GM12878 (cell line): ENCODE measurements around the gene AP1M1. TPM values are rescaled to one million over a fixed set of nuclear protein-coding genes. Genes with fewer than 3 reads are reported as not detected.

Experiments
- ATAC-seq: fragments of 200-7000 bp; cut with Tn5 transposase; 3 replicates; pipeline ENCODE4 v1.9.1; 2020; ENCODE audit warnings: mild to moderate bottlenecking, moderate library complexity
- BruUV-seq: library from RNA; stranded (reverse); fragments of 400-500 nt; replicated peaks from 2 replicates; lab custom pipeline; 2021; lab: Mats Ljungman, UMichigan
- CTCF ChIA-PET: fragments of 300-600 bp; sonication (Branson Sonifier 250); formaldehyde crosslinking; extraction: SDS; loops from one replicate; lab custom pipeline; 2021; ENCODE audit warnings: inconsistent platforms; lab: Yijun Ruan, JAX
- POLR2A ChIA-PET: fragments of 350-600 bp; formaldehyde crosslinking; extraction: SDS; loops from one replicate; lab custom pipeline; 2021; ENCODE audit warnings: inconsistent platforms; lab: Charles Lee
- RAD21 ChIA-PET: fragments of 300-600 bp; sonication (Branson Sonifier 250); formaldehyde crosslinking; loops from one replicate; lab custom pipeline; 2023; ENCODE audit warnings: antibody characterized with exemption; ENCODE audit not compliant: unreplicated experiment; lab: Charles Lee
- SMC1A ChIA-PET: fragments of 300-600 bp; sonication (Branson Sonifier 250); formaldehyde crosslinking; loops from one replicate; lab custom pipeline; 2023; ENCODE audit not compliant: unreplicated experiment, uncharacterized antibody; lab: Charles Lee
- DNase-seq: peaks from one replicate; pipeline ENCODE4 v3.0.0-alpha.2; 2011; ENCODE audit warnings: low read depth, low spot score
- FAIRE-seq: peaks from 3 replicates; lab custom pipeline; 2011; peaks lifted over from hg19 to GRCh38; lab: Jason Lieb, UNC
- H2AFZ ChIP-seq: 2 replicates; pipeline ENCODE4 v1.6.0; 2011; ENCODE audit warnings: low read depth, low read length, control low read depth; ENCODE audit not compliant: control insufficient read depth
- H3K27ac ChIP-seq: 2 replicates; pipeline ENCODE4 v1.5.1; 2011; ENCODE audit warnings: control low read depth; ENCODE audit not compliant: control insufficient read depth, insufficient read depth
- H3K27me3 ChIP-seq, 2 experiments: replicated peaks in 1 of 2; 2 replicates each; pipeline versions ENCODE4 v1.6.0 to v1.6.1; 2011; ENCODE audit warnings: low read length in 1 of 2; ENCODE audit not compliant: control insufficient read depth in 2 of 2, insufficient read depth in 2 of 2
- H3K36me3 ChIP-seq, 2 experiments: 2 replicates each; pipeline ENCODE4 v1.5.1; 2011; ENCODE audit warnings: low read length in 1 of 2; ENCODE audit not compliant: control insufficient read depth in 2 of 2, insufficient read depth in 2 of 2
- H3K4me1 ChIP-seq: 2 replicates; pipeline ENCODE4 v1.6.1; 2011; ENCODE audit warnings: mild to moderate bottlenecking, low read length, moderate library complexity, mixed read lengths; ENCODE audit not compliant: control insufficient read depth, insufficient read depth
- H3K4me2 ChIP-seq: 2 replicates; pipeline ENCODE4 v1.6.0; 2011; ENCODE audit warnings: control low read depth; ENCODE audit not compliant: control insufficient read depth, insufficient read depth
- H3K4me3 ChIP-seq: fragments of 200-600 bp; sonication (generic); 2 replicates; pipeline ENCODE4 v1.5.1; 2016
- H3K79me2 ChIP-seq: 2 replicates; pipeline ENCODE4 v1.6.0; 2011; ENCODE audit warnings: low read length; ENCODE audit not compliant: control insufficient read depth, insufficient read depth
- H3K9ac ChIP-seq: 2 replicates; pipeline ENCODE4 v1.8.0; 2011; ENCODE audit warnings: low read length, control low read depth, mixed read lengths; ENCODE audit not compliant: control insufficient read depth, insufficient read depth
- H3K9me3 ChIP-seq: replicated peaks from 3 replicates; pipeline ENCODE4 v1.5.1; 2011; ENCODE audit warnings: mild to moderate bottlenecking, low read length; ENCODE audit not compliant: control insufficient read depth, insufficient read depth
- H4K20me1 ChIP-seq: 2 replicates; pipeline ENCODE4 v1.6.0; 2011; ENCODE audit not compliant: control insufficient read depth, insufficient read depth
- EP300 ChIP-seq, 2 experiments: fragments of 150-350 bp in 1 of 2; IDR thresholded peaks; 2 replicates each; pipeline ENCODE4 v1.6.1; 2011 to 2012; ENCODE audit warnings: low read depth in 2 of 2, low read length in 2 of 2, borderline replicate concordance in 1 of 2, improper control_type of control experiment in 1 of 2, inconsistent platforms in 1 of 2; ENCODE audit not compliant: control insufficient read depth in 1 of 2
- FOXK2 ChIP-seq: fragments of 450-650 bp; IDR thresholded peaks from 2 replicates; pipeline ENCODE4 v1.6.1; 2017; ENCODE audit warnings: mild to moderate bottlenecking, moderate library complexity
- HDAC6 ChIP-seq: fragments of 200-600 bp; sonication (generic); IDR thresholded peaks from one replicate; pipeline ENCODE4 v1.8.0; 2017; ENCODE audit warnings: antibody characterized with exemption; ENCODE audit not compliant: unreplicated experiment
- HDGF ChIP-seq: fragments of 450-650 bp; IDR thresholded peaks from 2 replicates; pipeline ENCODE4 v1.6.1; 2016; ENCODE audit warnings: antibody characterized with exemption
- MEF2B ChIP-seq: fragments of 450-650 bp; IDR thresholded peaks from 2 replicates; pipeline ENCODE4 v1.6.1; 2018; ENCODE audit warnings: mild to moderate bottlenecking, moderate library complexity; ENCODE audit not compliant: partially characterized antibody, poor library complexity, severe bottlenecking
- MTA3 ChIP-seq: IDR thresholded peaks from 2 replicates; pipeline ENCODE4 v1.6.1; 2012; ENCODE audit warnings: low read length, inconsistent platforms, borderline replicate concordance
- POLR2AphosphoS2 ChIP-seq: IDR thresholded peaks from 2 replicates; pipeline ENCODE4 v1.6.1; 2011; ENCODE audit warnings: low read depth, mild to moderate bottlenecking, low read length, improper control_type of control experiment, moderate library complexity
- SRF ChIP-seq, 2 experiments: IDR thresholded peaks; 2 replicates each; pipeline ENCODE4 v1.6.1; 2011; ENCODE audit warnings: low read depth in 2 of 2, low read length in 2 of 2, mild to moderate bottlenecking in 1 of 2, moderate library complexity in 1 of 2
- ZNF687 ChIP-seq: fragments of 450-650 bp; IDR thresholded peaks from 2 replicates; pipeline ENCODE4 v1.6.1; 2017; ENCODE audit warnings: mild to moderate bottlenecking, moderate library complexity
- ZSCAN29 ChIP-seq: fragments of 450-650 bp; IDR thresholded peaks from 2 replicates; pipeline ENCODE4 v1.6.1; 2017; ENCODE audit warnings: mild to moderate bottlenecking, moderate library complexity
- WGBS: methylation state at CpG from one replicate; pipeline ENCODE4 v1.1.6; 2016; ENCODE audit warnings: low lambda C conversion rate; ENCODE audit not compliant: insufficient replicate concordance, insufficient coverage; ENCODE audit errors: missing lambda C conversion rate; 5-methylcytosine and 5-hydroxymethylcytosine counted together
- in situ Hi-C: fragments of 300-500 bp; cut with MboI; formaldehyde crosslinking; loops from 9 replicates; pipeline ENCODE4 v1.14.3; 2018; ENCODE audit warnings: mixed read lengths
- intact Hi-C: fragments of 100-400 bp; cut with micrococcal nuclease; formaldehyde crosslinking; loops from one replicate; pipeline ENCODE4 v1.14.2; 2022; ENCODE audit not compliant: unreplicated experiment
- polyA plus RNA-seq, 11 experiments: library from polyadenylated mRNA; depleted of rRNA in 4 of 11; unstranded in 6 of 11; stranded (reverse) in 5 of 11; fragments of >200 nt; fragmentation: Nextera tagmentation in 4 of 11; fragmentation: Illumina TruSeq in 1 of 11; extraction: Ambion mirVana in 4 of 11; extraction: Trizol in 1 of 11; gene quantifications; 1 replicate in 1 of 11; 2 replicates in 10 of 11; pipeline versions ENCODE4 v1.2.1 to v1.2.3, GENCODE V29; 2011 to 2016; ENCODE audit warnings: inconsistent platforms in 2 of 11, missing spikeins in 2 of 11, low read depth in 1 of 11
- total RNA-seq, 4 experiments: library from RNA; depleted of rRNA in 3 of 4; stranded (reverse); fragments of >200 nt in 3 of 4; fragmentation: Illumina TruSeq in 1 of 4; extraction: Trizol in 1 of 4; gene quantifications; 2 replicates each; pipeline versions ENCODE4 v1.2.1 to v1.2.3, GENCODE V29; 2013 to 2021

Gene AP1M1
- total and polyA plus RNA-seq, 10 of the 15 experiments (the other 5 are each of a cell fraction or from before 2014, with no cell fraction given): 1.0 to 116 (median 44.7) TPM

GRCh38 chr19:16232127-16232526 lies 34.4 kb downstream of the AP1M1 start (continued):
- TF ChIP-seq ZNF687 (no peak), FOXK2 (no peak), EP300 (IDR thresholded peaks at IDR 0.05; ENCODE audit: borderline replicate concordance in 1 of 2, control insufficient read depth in 1 of 2, low read depth in 2 of 2, low read length in 2 of 2) (no peak), POLR2AphosphoS2 (no peak), SRF (IDR thresholded peaks at IDR 0.05; ENCODE audit: low read depth in 2 of 2, low read length in 2 of 2) (no peak), MEF2B (no peak), HDGF (no peak), HDAC6 (no peak)

DNA sequence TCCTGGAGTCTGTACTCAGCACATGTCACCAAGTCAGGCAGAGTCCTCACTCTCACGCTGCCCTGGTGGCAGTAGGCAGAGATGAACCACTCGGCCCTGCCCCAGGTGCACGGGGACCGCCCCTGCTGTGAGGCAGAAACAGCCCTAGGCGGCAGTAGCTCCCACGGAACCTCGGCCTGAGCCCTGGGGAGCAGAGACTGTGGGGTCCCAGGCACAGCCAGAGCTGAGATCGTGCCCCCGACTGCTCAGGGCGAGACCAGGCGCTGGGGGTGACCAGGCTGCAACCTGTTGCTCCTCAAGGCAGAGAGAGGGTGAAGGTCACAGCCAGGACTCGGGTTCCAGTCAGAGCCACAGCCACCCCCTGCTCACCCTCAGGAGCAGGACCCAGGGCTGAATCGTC lies 34.9 kb downstream of the AP1M1 start:
- H3K79me2 ChIP-seq: no peaks in the 10 kb centered on the region
- CTCF ChIA-PET: no interaction called here
- DNase-seq: no peak
- TF ChIP-seq MTA3: no peak
- TF ChIP-seq ZSCAN29: no peak
- TF ChIP-seq, all 136 proteins: peak for 0
- intact Hi-C loops (no loop called here), in situ Hi-C loops (no loop called here)
- no peaks in the 10 kb centered on the region for H3K9me3 ChIP-seq
- no peaks in the 10 kb centered on the region for H3K4me1 ChIP-seq
- FAIRE-seq (no peak), ATAC-seq (no peak)
- H3K27me3 ChIP-seq: no peaks in the 10 kb centered on the region
- peaks cover 12 to 13% of the 10 kb centered on the region in 2 experiments; a peak in 3 of 4 replicates for H3K36me3 ChIP-seq
- SMC1A ChIA-PET: no interaction called here
- H3K27ac ChIP-seq: no peak overlapping the region
- POLR2A ChIA-PET: no interaction called here
- H3K4me3 ChIP-seq: no peak overlapping the region
- H3K9ac ChIP-seq: no peak overlapping the region
- 93% methylated on average over 11 of the region's 13 CpGs for WGBS
- RAD21 ChIA-PET: no interaction called here
- H3K4me2 ChIP-seq: no peak overlapping the region
- no TSS peak for BruUV-seq
- no peak overlapping the region for H2AFZ ChIP-seq
- H4K20me1 ChIP-seq: no peaks in the 10 kb centered on the region
